Measurements from ENCODE around the gene KEAP1.
A peak's percentile ranks its signal among the peaks of the same experiment; 100 is the strongest.
"Not testable (repeated sequence)": the region's sequence is repeated elsewhere in the genome, so short reads cannot be mapped to it uniquely, and the experiment has no call there.

Gene KEAP1

GRCh38 chr19:10503002-10503789 is at the start of gene KEAP1:
Gene KEAP1, minus strand, starts transcription at chr19:10503356. Its CDS starts 3,323 bp downstream, at chr19:10500033.
- DNase-seq, result no peak

- DNase-seq, result no peak
Measured at GRCh38 chr19:10552510-10553053, 49.4 kb upstream of the KEAP1 start.

GRCh38 chr19:10551698-10552301 is 48.6 kb upstream of the KEAP1 start:
- no peak for DNase-seq

GRCh38 chr19:10551006-10551405 is 47.9 kb upstream of the KEAP1 start:
- not testable (repeated sequence) for DNase-seq

GRCh38 chr19:10550336-10550735 is 47.2 kb upstream of the KEAP1 start:
- DNase-seq, result no peak

GRCh38 chr19:10549733-10550132 is 46.6 kb upstream of the KEAP1 start:
- no peak for DNase-seq

- DNase-seq, result no peak
Measured at GRCh38 chr19:10548746-10549276, 45.7 kb upstream of the KEAP1 start.

GRCh38 chr19:10546817-10547216 is 43.7 kb upstream of the KEAP1 start:
- DNase-seq, result no peak

GRCh38 chr19:10544753-10545251 is 41.6 kb upstream of the KEAP1 start:
- no peak for DNase-seq

- no peak for DNase-seq
Measured at GRCh38 chr19:10544242-10544752, 41.1 kb upstream of the KEAP1 start.

- peak; percentile 88 for DNase-seq
Measured at GRCh38 chr19:10543420-10544241, 40.5 kb upstream of the KEAP1 start, which contains the start of gene ATG4D. Gene ATG4D, plus strand, starts transcription at chr19:10543904. Its CDS starts 187 bp downstream, at chr19:10544091.

GRCh38 chr19:10543059-10543419 is 39.9 kb upstream of the KEAP1 start:
- DNase-seq, result peak; percentile 68

GRCh38 chr19:10539016-10539415 is 35.9 kb upstream of the KEAP1 start:
- not testable (repeated sequence) for DNase-seq

- DNase-seq, result no peak
Measured at GRCh38 chr19:10538204-10538983, 35.2 kb upstream of the KEAP1 start.

- DNase-seq, result no peak
Measured at GRCh38 chr19:10537668-10538067, 34.5 kb upstream of the KEAP1 start.

- DNase-seq, result no peak
Measured at GRCh38 chr19:10535613-10536012, 32.5 kb upstream of the KEAP1 start.

GRCh38 chr19:10533646-10534386 is 30.7 kb upstream of the KEAP1 start:
- no peak for DNase-seq

GRCh38 chr19:10532457-10532856 is 29.3 kb upstream of the KEAP1 start:
- DNase-seq, result no peak

GRCh38 chr19:10526887-10527286 is 23.7 kb upstream of the KEAP1 start:
- DNase-seq, result not testable (repeated sequence)

- no peak for DNase-seq
Measured at GRCh38 chr19:10525636-10526035, 22.5 kb upstream of the KEAP1 start.

GRCh38 chr19:10523135-10523636 is 20.0 kb upstream of the KEAP1 start:
- DNase-seq, result no peak

Measured in DMS153 (cell line).